A673 (cell line): ENCODE data around the gene ADAT1. TPM values are rescaled to one million over a fixed set of nuclear protein-coding genes. Genes with fewer than 3 reads are reported as not detected.

Source experiments
- BruUV-seq: library from RNA; stranded (reverse); fragments of 400-500 nt; replicated peaks from 2 replicates; lab custom pipeline; 2021; lab: Mats Ljungman, UMichigan
- CTCF ChIA-PET: fragments of 300-600 bp; sonication (Branson Sonifier 250); formaldehyde crosslinking; loops from one replicate; lab custom pipeline; 2022; ENCODE audit warnings: antibody characterized with exemption; lab: Charles Lee
- POLR2A ChIA-PET: fragments of 300-600 bp; sonication (Branson Sonifier 250); formaldehyde crosslinking; loops from one replicate; lab custom pipeline; 2022; ENCODE audit warnings: antibody characterized with exemption; ENCODE audit not compliant: low non-redundant PET; lab: Charles Lee
- DNase-seq: peaks from one replicate; pipeline ENCODE4 v3.0.0-alpha.2; 2015; ENCODE audit warnings: low spot score
- H3K27ac ChIP-seq: fragments of 200-600 bp; sonication (generic); 2 replicates; pipeline ENCODE4 v1.5.1; 2016; ENCODE audit warnings: mixed run types, low read depth, mild to moderate bottlenecking, mixed read lengths, antibody characterized with exemption, low read length; ENCODE audit not compliant: poor library complexity, severe bottlenecking
- H3K27me3 ChIP-seq: fragments of 200-600 bp; sonication (generic); replicated peaks from 2 replicates; pipeline ENCODE4 v1.6.1; 2017; ENCODE audit warnings: mixed run types, low read depth, mild to moderate bottlenecking, mixed read lengths, antibody characterized with exemption, low read length; ENCODE audit not compliant: insufficient read depth, poor library complexity
- H3K36me3 ChIP-seq: fragments of 200-600 bp; sonication (generic); 2 replicates; pipeline ENCODE4 v1.6.1; 2016; ENCODE audit warnings: mixed run types, mild to moderate bottlenecking, mixed read lengths, antibody characterized with exemption, low read length; ENCODE audit not compliant: insufficient read depth, poor library complexity, severe bottlenecking
- H3K4me1 ChIP-seq: fragments of 200-600 bp; sonication (generic); 2 replicates; pipeline ENCODE4 v1.6.1; 2017; ENCODE audit warnings: mixed run types, mild to moderate bottlenecking, mixed read lengths, antibody characterized with exemption, low read length; ENCODE audit not compliant: insufficient read depth, poor library complexity, severe bottlenecking
- H3K4me3 ChIP-seq: fragments of 200-600 bp; sonication (generic); 2 replicates; pipeline ENCODE4 v1.5.1; 2016; ENCODE audit warnings: low read depth, mixed run types, mild to moderate bottlenecking, mixed read lengths, low read length; ENCODE audit not compliant: poor library complexity, severe bottlenecking
- H3K9me3 ChIP-seq: fragments of 200-600 bp; sonication (generic); 2 replicates; pipeline ENCODE4 v1.6.1; 2016; ENCODE audit warnings: mixed run types, low read depth, mild to moderate bottlenecking, mixed read lengths, antibody characterized with exemption, low read length; ENCODE audit not compliant: poor library complexity, severe bottlenecking
- CTCF ChIP-seq: fragments of 300-800, 200-600 bp; sonication (generic); conservative IDR thresholded peaks from 2 replicates; pipeline ENCODE4 v1.5.1; 2017; ENCODE audit warnings: low read depth, mild to moderate bottlenecking, antibody characterized with exemption, low read length, moderate library complexity, mixed read lengths
- EZH2 ChIP-seq: fragments of 200-600 bp; sonication (generic); IDR thresholded peaks from 2 replicates; pipeline ENCODE4 v1.6.1; 2017; ENCODE audit warnings: borderline replicate concordance, low read depth, mild to moderate bottlenecking, mixed read lengths, antibody characterized with exemption, low read length; ENCODE audit not compliant: poor library complexity, severe bottlenecking
- intact Hi-C: fragments of 100-400 bp; cut with micrococcal nuclease; formaldehyde crosslinking; loops from one replicate; pipeline ENCODE4 v1.10.0; 2022; ENCODE audit not compliant: unreplicated experiment
- total RNA-seq: library from RNA; stranded (reverse); gene quantifications from 2 replicates; pipeline ENCODE4 v1.2.3, GENCODE V29; 2021

ADAT1 gene
- total RNA-seq, 1 experiment from 2014 or later: 79.7 TPM

DNA sequence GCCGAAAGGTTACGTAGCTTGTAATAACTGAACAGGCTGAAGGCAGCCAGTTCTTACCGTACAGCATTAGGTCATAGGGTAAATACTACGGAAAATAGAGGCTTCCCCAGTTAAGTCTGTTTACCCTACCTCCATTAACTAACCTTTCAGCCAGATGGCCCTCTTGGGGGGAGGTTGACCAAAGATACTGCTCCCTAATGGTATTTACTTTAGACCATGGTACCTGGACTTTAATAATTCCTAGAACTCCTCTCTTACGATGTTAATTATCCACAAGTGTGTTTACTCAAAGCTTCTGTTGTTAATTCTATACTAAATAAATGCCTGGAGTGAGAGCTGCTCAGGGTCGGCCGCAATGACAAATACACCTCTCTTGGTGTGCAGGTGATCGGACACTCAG is 9.8 kb upstream of the ADAT1 start:
- BruUV-seq: no TSS peak
- peaks cover 97% of the 10 kb centered on the region for H3K36me3 ChIP-seq
- no peaks in the 10 kb centered on the region for H3K27me3 ChIP-seq
- DNase-seq: no peak
- no peaks in the 10 kb centered on the region for H3K9me3 ChIP-seq
- TF ChIP-seq EZH2 (no peak), CTCF (no peak)
- no peak overlapping the region for H3K4me3 ChIP-seq
- CTCF ChIA-PET: no interaction called here
- H3K4me1 ChIP-seq: no peaks in the 10 kb centered on the region
- POLR2A ChIA-PET: interaction anchor here (0.6 to 0.7 kb wide), 2 partner anchors 13 to 16 kb away, joined by 5 to 8 read pairs; no protein-coding TSS in a partner anchor
- intact Hi-C loops: no loop called here
- H3K27ac ChIP-seq: no peak overlapping the region

- no peak overlapping the region for H3K4me3 ChIP-seq
- no peaks in the 10 kb centered on the region for H3K9me3 ChIP-seq
- TF ChIP-seq EZH2 (no peak), CTCF (no peak)
- peaks cover 88% of the 10 kb centered on the region for H3K36me3 ChIP-seq
- no peak overlapping the region for H3K27ac ChIP-seq
- intact Hi-C loops: no loop called here
- BruUV-seq: no TSS peak
- no peaks in the 10 kb centered on the region for H3K27me3 ChIP-seq
- POLR2A ChIA-PET: interaction anchor here (0.6 kb wide), 1 partner anchor 468 kb away, joined by 4 read pairs; no protein-coding TSS in a partner anchor
- CTCF ChIA-PET: no interaction called here
- no peak for DNase-seq
- H3K4me1 ChIP-seq: peaks cover 3% of the 10 kb centered on the region
These were observed 7.0 kb upstream of the ADAT1 start for GRCh38 chr16:75630052-75630451.

- Histone ChIP-seq H3K4me1 (peaks cover 5% of the 10 kb centered on the region), H3K9me3 (no peaks in the 10 kb centered on the region), H3K4me3 (no peak overlapping the region), H3K27me3 (no peaks in the 10 kb centered on the region), H3K36me3 (peaks cover 79% of the 10 kb centered on the region), H3K27ac (no peak overlapping the region)
- BruUV-seq: no TSS peak
- ChIA-PET CTCF (no interaction called here), POLR2A (no interaction called here)
- no peak for DNase-seq
- TF ChIP-seq CTCF (no peak), EZH2 (no peak)
- intact Hi-C loops: no loop called here
These were observed 6.1 kb upstream of the ADAT1 start for GRCh38 chr16:75629132-75629531.
